Uterus (tissue), 4 donors: ENCODE data around the gene RAP1GAP. TPM values are rescaled to one million over a fixed set of nuclear protein-coding genes. Genes with fewer than 3 reads are reported as not detected.

Source experiments
- DNase-seq, 2 donors: peaks; one replicate each; pipeline ENCODE4 v3.0.0-alpha.2; 2019 to 2020
- H3K27ac ChIP-seq, 2 donors: fragments of 200-600 bp; sonication (generic); 1 replicate in 1 of 2; 2 replicates in 1 of 2; pipeline ENCODE4 v1.5.1; 2016 to 2018
- H3K27me3 ChIP-seq, 2 donors: fragments of 200-600 bp; sonication (generic); one replicate each; pipeline ENCODE4 v1.5.1; 2018 to 2019; ENCODE audit warnings: control low read depth in 1 of 2
- H3K36me3 ChIP-seq, 2 donors: fragments of 200-600 bp; sonication (generic); one replicate each; pipeline ENCODE4 v1.5.1; 2019; ENCODE audit warnings: control low read depth in 1 of 2
- H3K4me1 ChIP-seq, 2 donors: fragments of 200-600 bp; sonication (generic); one replicate each; pipeline ENCODE4 v1.5.1; 2018 to 2019; ENCODE audit warnings: control low read depth in 1 of 2
- H3K4me3 ChIP-seq, 2 donors: fragments of 200-600 bp; sonication (generic); 1 replicate in 1 of 2; 2 replicates in 1 of 2; pipeline ENCODE4 v1.5.1; 2018 to 2019; ENCODE audit warnings: mild to moderate bottlenecking in 1 of 2
- H3K9me3 ChIP-seq, 2 donors: fragments of 200-600 bp; sonication (generic); one replicate each; pipeline ENCODE4 v1.5.1; 2019; ENCODE audit warnings: control low read depth in 1 of 2
- POLR2A ChIP-seq, 2 donors: fragments of 450-650 bp; IDR thresholded peaks; one replicate each; pipeline ENCODE4 v1.6.1; 2016; ENCODE audit warnings: antibody characterized with exemption in 2 of 2, mild to moderate bottlenecking in 1 of 2, moderate library complexity in 1 of 2
- intact Hi-C: fragments of 100-400 bp; cut with DNase I; formaldehyde crosslinking; loops from one replicate; pipeline ENCODE4 v1.15.1; 2023; ENCODE audit warnings: low total_unique reads
- total RNA-seq, 4 donors: library from RNA; depleted of rRNA in 3 of 4; stranded (reverse); fragments of >200 nt in 3 of 4; gene quantifications; one replicate each; pipeline versions ENCODE4 v1.1.0 to v1.2.4, GENCODE V29; 2014 to 2023
- TF ChIP-seq, protein P1 (sequence below), 4 experiments: fragments of 200-600 bp in 2 of 4; fragments of 450-650 bp in 2 of 4; sonication (generic) in 2 of 4; IDR thresholded peaks; one replicate each; pipeline ENCODE4 v1.5.1; 2016 to 2019; ENCODE audit warnings: antibody characterized with exemption in 4 of 4, mild to moderate bottlenecking in 2 of 4, moderate library complexity in 1 of 4
- donor health status: DM: yes; HTN: yes; CAD: no.

RAP1GAP gene
- total RNA-seq, 4 donors from 2014 or later = 0.18 to 6.9 TPM; not detected in 2

DNA sequence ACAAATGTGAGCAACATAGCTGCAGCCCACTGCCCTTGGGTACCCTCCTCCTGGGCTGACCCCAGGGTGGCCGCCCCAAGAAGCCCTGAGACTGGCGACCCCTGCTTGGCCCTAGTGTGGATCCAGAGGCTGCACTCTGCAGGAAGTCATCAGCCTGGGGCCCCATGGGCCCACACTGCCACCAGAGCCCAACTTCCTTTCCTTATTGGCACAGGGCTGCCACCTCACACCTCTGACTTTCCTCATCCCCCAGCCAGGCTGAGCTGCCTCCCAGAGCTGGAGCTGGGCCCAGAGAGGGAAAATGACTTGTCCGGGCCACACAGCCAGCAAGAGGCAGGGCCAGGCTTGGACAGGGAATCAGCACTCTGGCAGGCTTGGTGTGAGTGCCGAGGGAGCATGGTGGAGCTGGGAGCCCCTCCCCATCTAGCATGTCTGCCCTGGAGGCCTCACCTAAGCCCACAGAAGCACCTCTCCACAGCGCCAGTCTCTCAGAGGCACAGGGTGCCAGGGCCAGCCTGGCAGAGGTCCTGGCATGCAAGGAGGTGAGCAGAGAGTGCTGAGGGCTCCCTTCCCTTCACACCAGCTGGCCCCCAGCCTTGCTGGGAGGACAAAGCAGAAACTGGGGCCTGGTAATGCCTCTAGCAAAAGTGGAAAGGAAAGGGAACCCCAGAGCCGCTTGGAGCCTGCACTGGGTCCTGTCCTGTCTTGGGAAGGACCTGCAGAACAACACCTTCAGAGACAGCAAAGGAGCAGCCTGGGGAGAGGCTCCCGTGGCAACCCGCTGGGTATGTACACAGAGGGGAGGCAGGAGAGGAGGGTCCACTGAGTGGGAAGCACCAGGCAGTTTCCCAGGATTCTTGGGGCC, 3.2 kb downstream of the RAP1GAP start:
- no peaks in the 10 kb centered on the region for H3K36me3 ChIP-seq
- H3K4me1 ChIP-seq = peaks cover 0 to 14% of the 10 kb centered on the region in 2 donors
- intact Hi-C loops = no loop called here
- H3K27me3 ChIP-seq = peaks cover 19% of the 10 kb centered on the region in 2 donors
- H3K4me3 ChIP-seq = no peak overlapping the region
- TF ChIP-seq, protein P1, sequence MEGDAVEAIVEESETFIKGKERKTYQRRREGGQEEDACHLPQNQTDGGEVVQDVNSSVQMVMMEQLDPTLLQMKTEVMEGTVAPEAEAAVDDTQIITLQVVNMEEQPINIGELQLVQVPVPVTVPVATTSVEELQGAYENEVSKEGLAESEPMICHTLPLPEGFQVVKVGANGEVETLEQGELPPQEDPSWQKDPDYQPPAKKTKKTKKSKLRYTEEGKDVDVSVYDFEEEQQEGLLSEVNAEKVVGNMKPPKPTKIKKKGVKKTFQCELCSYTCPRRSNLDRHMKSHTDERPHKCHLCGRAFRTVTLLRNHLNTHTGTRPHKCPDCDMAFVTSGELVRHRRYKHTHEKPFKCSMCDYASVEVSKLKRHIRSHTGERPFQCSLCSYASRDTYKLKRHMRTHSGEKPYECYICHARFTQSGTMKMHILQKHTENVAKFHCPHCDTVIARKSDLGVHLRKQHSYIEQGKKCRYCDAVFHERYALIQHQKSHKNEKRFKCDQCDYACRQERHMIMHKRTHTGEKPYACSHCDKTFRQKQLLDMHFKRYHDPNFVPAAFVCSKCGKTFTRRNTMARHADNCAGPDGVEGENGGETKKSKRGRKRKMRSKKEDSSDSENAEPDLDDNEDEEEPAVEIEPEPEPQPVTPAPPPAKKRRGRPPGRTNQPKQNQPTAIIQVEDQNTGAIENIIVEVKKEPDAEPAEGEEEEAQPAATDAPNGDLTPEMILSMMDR (IDR thresholded peaks at IDR 0.05) = no peak
- no peak for TF ChIP-seq POLR2A (IDR thresholded peaks at IDR 0.05)
- peak in 1 of 2 donors; percentile 9 for DNase-seq
- H3K27ac ChIP-seq = no peak overlapping the region
- no peaks in the 10 kb centered on the region for H3K9me3 ChIP-seq

DNA sequence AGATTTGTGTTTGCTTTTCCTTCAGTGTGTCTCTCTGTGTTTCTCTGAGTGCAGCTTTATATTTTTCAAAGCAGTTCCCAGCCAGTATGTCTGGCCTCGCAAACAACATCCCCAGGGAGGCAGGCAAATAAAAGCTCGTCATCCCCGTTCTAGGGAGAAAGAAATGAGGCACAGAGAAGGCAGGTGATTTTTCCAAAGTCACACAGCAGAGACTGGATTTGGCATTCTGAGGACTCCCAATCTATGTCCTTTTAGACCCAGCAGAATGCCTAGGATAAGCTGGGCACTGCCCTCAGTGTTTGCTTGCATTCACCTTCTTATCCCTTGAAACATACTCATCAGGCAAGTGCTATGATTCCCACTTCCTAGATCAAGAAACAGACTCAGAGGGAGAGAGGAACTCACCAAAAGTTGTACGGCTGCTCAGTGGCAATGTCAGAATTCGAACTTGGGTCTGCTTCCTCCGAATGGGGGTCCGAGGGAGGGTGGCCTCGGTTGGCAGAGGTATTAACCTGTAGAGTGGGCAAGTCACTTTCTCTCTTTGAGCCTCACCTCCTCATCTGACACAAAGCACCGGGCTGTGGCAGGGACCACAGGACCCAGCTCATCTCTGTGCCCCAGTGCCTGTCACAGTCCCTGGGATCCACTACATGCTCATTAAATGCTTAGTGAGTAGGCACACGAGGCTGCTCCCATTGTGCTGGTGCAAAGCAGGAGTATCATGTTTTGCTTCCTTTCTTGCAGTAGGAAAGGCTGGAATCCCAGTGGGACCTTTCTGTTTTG, 4.2 kb downstream of the RAP1GAP start:
- Histone ChIP-seq H3K9me3 (no peaks in the 10 kb centered on the region), H3K27me3 (peaks cover 13 to 19% of the 10 kb centered on the region in 2 donors), H3K4me3 (no peak overlapping the region), H3K27ac (no peak overlapping the region), H3K36me3 (no peaks in the 10 kb centered on the region), H3K4me1 (peaks cover 0 to 14% of the 10 kb centered on the region in 2 donors)
- no peak for DNase-seq
- TF ChIP-seq, protein P1 (IDR thresholded peaks at IDR 0.05) = no peak
- intact Hi-C loops = no loop called here

DNA sequence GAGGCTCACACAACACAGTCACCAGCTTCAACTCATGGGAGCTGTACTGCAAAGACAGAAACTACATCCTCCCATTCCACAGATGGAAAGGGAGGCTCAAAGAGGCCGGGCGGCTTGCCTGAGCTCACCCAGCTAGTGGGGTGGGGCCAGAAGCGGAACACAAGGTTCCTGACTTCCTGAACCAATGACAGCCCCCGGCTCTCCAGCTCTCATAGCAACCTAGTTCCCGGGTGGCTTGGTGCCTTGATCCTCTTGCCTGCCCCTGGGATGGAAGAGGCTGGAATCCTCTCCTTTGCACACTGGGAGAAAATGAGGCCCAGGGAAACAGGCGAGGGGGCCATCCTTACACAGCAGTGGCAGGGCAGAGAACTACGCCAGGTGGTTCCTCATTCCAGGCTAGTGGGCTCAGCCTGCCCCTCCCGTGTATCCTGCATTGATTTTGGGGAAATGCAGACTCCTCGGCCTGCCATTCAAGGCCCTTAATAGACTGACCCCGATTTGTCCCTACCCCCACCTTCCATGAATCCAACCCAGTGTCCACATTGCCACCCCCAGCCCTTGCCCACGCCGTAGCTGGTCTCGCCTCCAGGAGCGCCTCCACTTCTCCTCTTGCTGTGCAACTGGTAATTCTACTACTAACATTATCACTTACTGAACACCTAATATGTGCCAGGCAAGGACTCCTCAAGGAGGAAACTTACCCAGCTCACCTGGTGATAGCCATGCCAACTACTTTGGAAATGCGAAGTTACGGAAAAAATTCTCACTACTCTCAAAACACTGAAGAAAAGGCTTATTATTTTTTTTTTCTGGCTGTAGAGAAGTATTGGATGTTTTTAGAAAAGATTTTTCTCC, 5.0 kb downstream of the RAP1GAP start:
- Histone ChIP-seq H3K9me3 (no peaks in the 10 kb centered on the region), H3K36me3 (no peaks in the 10 kb centered on the region), H3K27me3 (peaks cover 12 to 13% of the 10 kb centered on the region in 2 donors), H3K4me3 (no peak overlapping the region), H3K4me1 (peaks cover 0 to 8% of the 10 kb centered on the region in 2 donors), H3K27ac (no peak overlapping the region)
- intact Hi-C loops = no loop called here
- TF ChIP-seq, protein P1 (IDR thresholded peaks at IDR 0.05) = no peak
- TF ChIP-seq POLR2A (IDR thresholded peaks at IDR 0.05) = no peak
- peak in 1 of 2 donors; percentile 4 for DNase-seq

DNA sequence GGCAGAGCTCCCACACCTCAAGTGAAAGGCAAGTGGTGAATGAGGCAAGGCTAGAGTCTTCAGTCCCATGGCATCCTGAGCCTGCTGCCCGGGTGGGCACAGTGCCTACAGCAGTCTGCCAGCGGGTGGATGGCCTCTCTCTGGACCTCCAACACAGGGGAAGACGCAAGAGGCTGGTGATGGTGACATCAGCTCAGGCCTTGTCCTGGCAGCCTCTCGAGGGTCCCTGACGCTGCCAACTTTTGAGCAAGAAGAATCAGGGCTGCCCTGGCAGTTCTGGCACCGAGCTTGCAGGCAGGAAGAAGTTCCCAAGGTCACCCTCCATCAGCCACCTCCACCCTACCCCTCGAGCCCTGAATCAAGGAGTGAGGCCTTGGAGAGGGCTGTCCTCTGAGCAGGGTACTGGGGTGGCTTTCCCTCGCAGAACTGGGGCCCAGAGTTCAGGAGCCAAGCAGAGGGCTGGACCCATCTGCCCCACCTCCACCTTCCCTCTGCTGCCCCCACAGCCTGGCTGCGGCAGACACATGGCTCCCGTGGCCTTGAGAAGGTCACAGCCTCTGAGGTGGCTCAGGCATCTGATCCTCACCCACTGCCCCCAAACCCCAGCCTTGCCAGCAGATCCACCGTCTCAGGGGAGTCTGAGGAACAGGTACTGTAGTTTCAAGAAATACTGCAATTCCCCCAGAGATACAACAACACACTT, 5.8 kb downstream of the RAP1GAP start:
- no peaks in the 10 kb centered on the region for H3K9me3 ChIP-seq
- DNase-seq = peak in 1 of 2 donors; percentile 7
- H3K36me3 ChIP-seq = no peaks in the 10 kb centered on the region
- TF ChIP-seq POLR2A (IDR thresholded peaks at IDR 0.05) = no peak
- TF ChIP-seq, protein P1 (IDR thresholded peaks at IDR 0.05) = no peak
- peaks cover 0 to under 1% of the 10 kb centered on the region in 2 donors for H3K4me1 ChIP-seq
- peaks cover 5 to 6% of the 10 kb centered on the region in 2 donors for H3K27me3 ChIP-seq
- intact Hi-C loops = no loop called here
- H3K4me3 ChIP-seq = no peak overlapping the region
- H3K27ac ChIP-seq = no peak overlapping the region
